Activated T-helper 9 cell treated with anti-CD3 and anti-CD28 coated beads, Interleukin-2, amount 50 U/mL, for 16 hours (primary cell): ENCODE results near the gene VOPP1.
A peak's percentile ranks its signal among the peaks of the same experiment; 100 is the strongest.

Source experiments
- DNase-seq: peaks from one replicate; pipeline ENCODE4 v3.0.0-alpha.2; 2020; ENCODE audit warnings: low read depth

The VOPP1 gene

DNA sequence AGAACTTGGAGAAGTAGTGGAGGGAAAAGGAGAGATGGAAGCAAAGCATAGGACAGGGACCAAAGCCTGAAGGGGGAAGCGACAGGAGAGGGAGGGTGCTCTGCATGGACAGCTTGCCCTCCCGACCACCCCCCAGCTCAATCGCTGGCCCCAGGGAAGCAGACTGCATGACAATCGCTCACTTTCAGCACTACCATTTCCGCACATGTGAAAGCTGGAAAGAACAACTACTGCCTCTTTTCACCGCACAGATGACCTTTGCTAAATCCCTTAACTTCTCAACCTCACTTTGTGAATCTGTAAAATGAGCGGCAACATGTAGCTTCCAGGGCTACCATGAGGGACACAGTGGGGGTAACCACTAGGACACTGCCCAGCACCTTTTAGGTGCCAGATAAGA is 17.1 kb downstream of the VOPP1 start:
- no peak for DNase-seq

DNA sequence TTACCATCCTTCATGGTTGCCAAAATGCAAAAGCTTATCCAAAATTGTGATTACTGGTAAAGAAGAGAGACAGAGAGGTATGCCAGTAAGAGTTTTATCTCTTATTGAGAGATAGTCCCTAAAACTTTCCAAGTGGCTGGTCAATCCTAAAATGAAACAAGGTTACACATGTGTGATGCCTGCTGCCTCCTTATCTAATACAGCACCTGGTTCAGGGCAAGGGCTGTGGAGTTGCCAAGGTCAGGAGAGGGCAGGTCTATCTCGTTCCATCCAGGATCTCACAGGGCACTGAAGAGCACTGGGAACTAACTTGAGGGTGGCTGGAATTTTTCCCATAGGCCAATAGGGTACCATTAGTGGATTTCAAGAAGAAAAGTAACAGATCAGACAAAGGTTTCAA is 18.3 kb downstream of the VOPP1 start:
- no peak for DNase-seq

- DNase-seq = no peak
Observed at GRCh38 chr7:55553024-55553345, 19.3 kb downstream of the VOPP1 start.

- DNase-seq = no peak
Observed at GRCh38 chr7:55552320-55553023, 19.8 kb downstream of the VOPP1 start.

DNA sequence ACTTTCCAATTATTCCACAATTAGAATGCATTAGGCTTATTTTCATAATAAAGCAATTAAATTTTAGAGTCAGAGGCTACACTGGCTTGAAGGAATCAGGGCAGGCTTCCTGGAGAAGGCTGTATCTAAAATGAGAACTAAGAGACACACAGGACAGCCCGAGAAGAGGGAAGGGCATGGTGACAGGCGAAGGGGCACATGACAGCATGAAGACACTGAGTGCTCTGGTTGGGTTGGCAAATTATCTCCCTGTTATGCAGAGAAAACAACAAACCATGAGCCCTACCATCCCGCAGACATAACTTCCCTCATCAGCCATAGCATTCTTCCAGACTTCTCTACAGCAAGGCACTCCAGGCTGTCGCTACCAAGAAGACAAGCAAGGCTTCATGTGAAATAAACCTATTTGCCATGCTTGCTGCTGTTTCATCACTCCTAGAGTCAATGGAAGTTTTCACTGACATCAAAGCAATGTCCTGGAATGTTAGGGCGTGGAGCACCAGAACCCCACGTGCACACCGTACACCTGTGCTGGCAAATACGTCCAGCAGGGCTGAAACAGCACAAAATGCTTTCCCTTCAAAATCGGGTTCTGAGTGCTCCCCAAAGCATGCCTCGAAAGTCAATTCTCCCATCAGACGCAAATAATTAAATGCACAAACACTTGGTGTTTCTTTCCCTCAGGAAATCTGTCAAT is 21.3 kb downstream of the VOPP1 start:
- DNase-seq = no peak

- no peak for DNase-seq
Observed at GRCh38 chr7:55550010-55550663, 22.2 kb downstream of the VOPP1 start.

DNA sequence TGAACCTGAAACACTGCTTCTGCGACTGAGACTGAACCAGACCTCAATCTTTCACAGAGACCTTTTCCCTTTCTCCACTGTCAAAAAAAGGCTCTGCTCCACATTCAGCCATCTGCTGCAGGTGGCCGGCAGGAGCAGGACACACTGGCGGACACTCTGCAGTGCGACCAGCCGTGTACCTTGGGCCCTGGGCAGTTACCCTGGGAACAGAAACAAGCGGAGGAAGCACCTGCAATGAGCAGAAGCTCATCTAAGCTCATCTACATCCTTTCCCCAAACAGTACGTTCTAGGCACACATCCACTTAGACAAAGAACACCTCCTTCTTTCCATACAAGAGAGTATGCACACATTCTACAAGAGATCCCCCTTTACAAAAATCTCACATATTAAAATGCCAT is 22.8 kb downstream of the VOPP1 start:
- no peak for DNase-seq

DNA sequence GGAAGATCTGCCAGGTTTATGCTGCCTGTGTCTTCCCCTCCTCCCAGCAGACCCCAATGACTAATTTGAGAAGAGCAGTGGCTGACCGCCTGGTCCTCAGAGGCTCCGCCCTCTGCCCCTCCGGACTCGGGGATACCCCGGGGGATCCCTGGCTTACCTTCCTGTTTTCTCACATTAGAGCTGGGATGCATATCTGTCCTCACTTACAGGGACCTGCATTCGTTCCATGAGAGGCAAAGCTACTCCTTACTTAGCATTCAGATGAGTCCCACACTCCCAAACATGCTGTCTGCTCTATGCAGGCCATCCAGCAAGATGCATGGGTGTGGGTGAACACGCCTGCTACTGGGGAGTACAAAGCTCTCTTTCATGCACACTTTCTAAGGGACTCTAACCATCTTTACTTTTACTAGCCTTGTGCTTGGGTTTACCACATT is 24.0 kb downstream of the VOPP1 start:
- DNase-seq = no peak

- peak; percentile 26 for DNase-seq
Observed at GRCh38 chr7:55546814-55547213, 25.5 kb downstream of the VOPP1 start.

GRCh38 chr7:55545496-55545895 is 26.8 kb downstream of the VOPP1 start:
- DNase-seq = no peak

DNA sequence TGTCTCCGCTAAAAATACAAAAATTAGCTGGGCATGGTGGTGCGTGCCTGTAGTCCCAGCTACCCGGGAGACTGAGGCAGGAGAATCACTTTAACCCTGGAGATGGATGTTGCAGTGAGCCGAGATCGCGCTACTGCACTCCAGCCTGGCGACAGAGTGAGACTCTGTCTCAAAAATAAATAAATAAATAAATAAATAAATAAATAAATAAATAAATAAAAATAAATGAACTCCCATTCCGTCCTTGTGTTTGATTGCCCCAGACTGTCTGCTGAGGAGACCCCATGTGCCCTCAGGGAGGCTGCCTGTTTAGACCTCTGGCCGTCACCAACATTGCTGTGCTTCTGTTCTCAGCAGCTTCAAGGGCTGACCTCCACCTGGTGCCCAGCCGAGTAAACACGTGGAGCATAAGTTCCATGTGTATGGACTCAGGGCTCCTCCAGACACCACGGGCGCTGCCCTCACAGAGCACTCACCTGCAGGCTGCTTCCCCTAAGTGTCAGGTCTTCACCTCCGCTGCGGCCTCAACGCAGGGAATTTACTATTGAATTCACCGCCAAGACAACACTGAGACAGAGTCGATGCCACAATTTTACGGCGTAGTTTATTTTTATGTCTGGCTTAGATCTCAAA is 32.0 kb downstream of the VOPP1 start:
- DNase-seq = no peak

GRCh38 chr7:55539380-55539779 is 32.9 kb downstream of the VOPP1 start:
- DNase-seq = no peak

- no peak for DNase-seq
Observed at GRCh38 chr7:55538538-55538937, 33.8 kb downstream of the VOPP1 start.

DNA sequence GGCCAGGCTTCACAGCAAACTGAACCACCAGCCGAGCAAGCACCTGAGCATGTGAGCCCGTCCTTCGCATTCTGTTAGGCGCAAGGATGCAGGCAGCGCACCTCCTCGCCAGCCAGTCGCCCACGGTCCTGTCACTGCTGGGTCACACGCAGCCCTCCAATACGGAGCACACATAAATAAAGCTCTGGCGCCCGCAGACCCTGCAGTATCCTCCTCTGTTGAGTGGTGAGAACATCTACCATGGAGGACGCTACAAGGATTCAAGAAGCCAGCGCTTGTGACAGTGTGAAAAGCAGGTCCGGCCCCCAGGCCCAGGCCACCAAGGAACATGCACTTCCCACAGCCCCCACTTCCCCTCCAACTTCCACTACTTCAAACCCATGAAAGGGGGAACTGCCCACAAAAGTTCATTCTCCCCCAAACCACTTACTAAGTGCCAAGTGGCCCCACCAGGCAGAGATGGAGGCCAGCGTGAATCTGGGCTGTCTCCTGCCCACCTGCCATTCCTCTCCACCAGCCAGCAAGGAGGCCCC is 34.8 kb downstream of the VOPP1 start:
- DNase-seq = no peak

DNA sequence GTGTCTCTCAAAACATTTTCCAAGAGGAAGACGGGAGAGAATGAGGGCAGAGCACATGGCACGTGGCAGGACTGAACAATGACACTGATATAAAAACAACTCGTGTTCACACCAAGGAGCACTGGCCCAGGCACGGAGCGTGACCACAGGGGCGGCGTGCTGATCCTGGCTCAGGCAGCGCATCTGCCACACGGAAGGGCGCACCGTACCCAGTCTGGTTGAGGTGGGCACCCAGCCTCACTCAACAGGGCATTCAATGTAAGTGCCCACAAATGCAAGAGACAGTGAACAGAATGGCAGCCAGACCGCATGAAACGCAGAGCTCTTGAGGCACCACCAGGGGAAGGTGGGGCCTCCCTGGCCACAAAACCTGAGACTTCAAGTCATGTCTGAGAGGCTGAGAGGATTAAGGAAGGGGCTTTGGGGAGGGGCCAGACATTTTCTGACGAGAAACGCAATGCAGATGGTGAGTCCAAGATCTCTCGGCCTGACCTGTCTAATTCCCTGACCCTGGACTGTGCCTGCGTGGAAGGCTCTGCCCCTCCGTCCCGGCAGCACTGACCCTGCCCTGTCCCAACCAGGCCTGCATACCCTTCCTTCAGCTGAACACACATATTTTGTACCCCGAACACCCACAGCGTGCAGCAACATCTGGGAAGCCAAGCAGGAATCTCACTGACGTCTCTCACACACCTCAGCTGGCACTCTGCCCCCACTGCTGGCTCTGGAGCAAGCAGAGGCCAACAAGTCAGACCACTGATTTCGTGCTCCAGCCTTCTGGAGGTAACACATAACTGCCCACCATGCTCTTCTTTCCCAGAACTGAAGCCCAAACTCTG is 35.5 kb downstream of the VOPP1 start:
- DNase-seq = no peak

DNA sequence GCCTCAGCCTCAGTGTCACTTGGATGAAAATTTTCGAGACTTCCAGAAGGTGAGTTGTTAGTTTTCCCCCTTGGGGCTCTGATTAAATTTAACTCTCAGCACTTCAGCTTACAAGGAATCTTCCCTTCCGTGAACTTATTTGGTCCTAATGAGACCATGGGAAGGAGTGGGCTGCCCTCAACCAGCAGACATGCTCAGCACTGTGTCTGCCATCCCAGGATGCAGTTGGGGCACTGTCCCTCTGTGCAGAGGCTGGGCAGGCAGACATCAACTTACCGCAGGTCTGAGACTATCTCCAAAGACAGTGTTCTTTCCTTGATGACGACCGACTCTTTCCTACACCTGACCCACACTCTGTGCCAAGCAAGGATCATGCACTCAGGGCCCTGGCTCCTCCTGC is 36.7 kb downstream of the VOPP1 start:
- no peak for DNase-seq

GRCh38 chr7:55534916-55535590 is 37.2 kb downstream of the VOPP1 start:
- DNase-seq = no peak

DNA sequence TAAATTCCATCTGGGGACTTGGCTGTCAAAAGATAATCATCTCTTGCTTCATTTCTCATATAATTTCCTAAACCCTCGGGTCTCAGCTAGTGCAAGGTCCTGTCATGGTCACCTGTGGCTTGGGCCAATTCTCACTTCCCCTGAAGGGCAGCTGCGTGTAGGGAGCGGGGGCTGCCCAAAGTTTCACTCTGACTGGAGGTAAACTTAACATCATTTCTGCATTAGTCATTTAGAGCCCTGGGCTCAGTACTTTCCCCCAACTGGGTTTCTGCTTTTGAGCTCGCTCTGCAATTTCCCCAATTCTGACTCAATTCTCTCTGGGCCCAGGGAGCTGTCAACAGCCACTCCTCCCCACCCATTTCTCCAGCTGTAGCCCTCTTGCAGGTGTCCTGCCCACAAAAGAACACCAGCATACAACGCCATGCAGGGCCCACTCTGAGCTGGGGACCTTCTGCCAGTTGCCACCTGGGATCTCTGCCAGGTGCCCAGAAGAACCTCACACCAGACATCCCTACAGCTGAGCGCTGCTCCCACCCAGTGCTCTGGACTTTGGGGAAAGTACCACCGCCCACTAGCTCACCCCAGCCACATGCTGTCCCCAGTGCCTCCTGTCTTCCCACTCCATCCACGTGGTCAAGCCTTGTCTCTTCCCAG is 37.9 kb downstream of the VOPP1 start:
- DNase-seq = peak; percentile 57

- DNase-seq = no peak
Observed at GRCh38 chr7:55533729-55534080, 38.6 kb downstream of the VOPP1 start.

DNA sequence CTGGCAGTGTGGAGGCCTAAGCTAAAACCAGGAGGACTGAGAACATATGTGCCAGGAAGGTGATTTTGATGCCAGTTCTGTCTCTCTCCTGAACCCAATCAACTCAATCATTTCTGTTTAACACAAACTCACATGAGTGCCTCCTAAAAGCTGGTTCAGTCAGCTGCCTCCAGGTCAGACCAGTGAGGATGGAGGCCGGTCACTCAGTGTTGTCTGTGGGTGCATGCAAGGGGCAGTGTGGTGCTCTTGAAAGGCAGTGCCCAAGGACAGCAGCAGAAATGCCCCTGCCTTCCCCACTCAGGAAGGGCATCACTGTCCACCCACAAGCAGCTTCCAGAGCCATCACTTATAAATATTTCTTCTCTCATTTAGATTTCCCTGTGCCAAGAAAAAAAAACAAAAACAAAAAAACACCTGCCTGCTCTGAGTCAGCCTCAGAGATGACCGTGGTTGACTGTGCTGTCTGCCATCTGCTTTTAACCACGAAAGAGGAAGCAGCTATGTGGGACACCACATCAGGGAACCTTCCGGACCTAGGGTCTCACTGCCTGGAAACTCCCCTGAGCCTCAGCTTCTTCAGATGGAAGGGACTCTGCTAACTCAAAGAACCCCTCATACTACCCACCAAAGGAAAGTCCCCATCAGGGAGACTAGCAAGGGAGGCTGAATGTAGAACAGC is 39.1 kb downstream of the VOPP1 start:
- peak; percentile 62 for DNase-seq
